Measurements from ENCODE around the gene OVOL2. TPM values are rescaled to one million over a fixed set of nuclear protein-coding genes. Genes with fewer than 3 reads are reported as not detected.
A peak's percentile ranks its signal among the peaks of the same experiment; 100 is the strongest.

Gene OVOL2
- total RNA-seq, 1 donor from 2014 or later, result not detected

DNA sequence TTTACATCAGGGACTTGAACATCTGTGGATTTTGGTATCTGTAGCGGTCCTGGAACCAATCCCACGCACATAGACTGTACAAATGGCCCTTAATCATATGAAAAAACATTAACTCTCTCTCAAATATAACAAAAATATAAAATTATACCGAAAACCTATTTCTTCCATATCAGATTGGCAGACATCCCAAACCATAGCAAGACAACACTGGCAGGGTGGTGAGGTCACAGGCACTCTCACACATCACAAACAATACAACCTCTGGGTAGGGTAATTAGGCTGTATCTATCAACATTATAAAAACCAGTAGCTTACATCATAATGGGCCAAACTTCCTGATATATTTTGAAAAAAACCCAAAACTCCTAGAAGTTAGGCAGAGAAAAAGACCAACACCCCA lies 40.9 kb downstream of the OVOL2 start:
- DNase-seq (ENCODE audit: low read depth), result no peak

DNA sequence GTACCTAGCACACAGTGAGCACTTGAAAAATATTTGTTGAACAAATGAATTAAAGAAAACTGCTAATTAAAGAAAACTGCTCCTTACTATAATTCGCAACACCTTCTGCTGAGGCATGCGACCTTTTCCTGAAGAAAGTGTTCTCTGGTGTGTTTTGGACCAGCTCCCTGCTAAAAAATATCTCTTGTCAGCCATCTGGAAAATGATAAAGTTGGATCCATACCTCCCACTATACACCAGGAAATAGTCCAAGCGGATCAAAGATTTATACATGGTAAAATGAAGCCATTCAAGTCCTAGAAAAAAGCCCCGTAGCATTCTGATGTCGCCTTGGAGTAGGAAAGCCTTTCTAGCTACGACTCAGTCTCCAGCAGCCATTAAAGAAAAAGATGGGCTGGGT lies 43.3 kb downstream of the OVOL2 start:
- DNase-seq (ENCODE audit: low read depth), result no peak

DNA sequence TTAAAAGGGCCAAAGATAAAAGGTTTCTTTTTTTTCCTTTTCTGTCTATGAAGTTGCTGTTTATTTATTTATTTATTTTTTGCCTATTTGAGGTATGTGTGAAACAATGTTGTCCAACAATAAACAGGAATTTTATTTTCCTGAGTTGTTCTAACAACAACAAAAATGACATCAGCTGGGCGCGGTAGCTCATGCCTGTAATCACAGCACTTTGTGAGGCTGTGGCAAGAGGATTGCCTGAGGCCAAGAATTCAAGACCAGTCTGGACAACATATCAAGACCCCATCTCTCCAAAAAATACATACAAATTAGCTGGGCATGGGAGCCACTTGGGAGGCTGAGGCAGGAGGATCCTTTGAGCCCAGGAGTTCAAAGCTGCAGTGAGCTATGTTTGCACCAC lies 44.8 kb downstream of the OVOL2 start:
- DNase-seq (ENCODE audit: low read depth), result no peak

DNA sequence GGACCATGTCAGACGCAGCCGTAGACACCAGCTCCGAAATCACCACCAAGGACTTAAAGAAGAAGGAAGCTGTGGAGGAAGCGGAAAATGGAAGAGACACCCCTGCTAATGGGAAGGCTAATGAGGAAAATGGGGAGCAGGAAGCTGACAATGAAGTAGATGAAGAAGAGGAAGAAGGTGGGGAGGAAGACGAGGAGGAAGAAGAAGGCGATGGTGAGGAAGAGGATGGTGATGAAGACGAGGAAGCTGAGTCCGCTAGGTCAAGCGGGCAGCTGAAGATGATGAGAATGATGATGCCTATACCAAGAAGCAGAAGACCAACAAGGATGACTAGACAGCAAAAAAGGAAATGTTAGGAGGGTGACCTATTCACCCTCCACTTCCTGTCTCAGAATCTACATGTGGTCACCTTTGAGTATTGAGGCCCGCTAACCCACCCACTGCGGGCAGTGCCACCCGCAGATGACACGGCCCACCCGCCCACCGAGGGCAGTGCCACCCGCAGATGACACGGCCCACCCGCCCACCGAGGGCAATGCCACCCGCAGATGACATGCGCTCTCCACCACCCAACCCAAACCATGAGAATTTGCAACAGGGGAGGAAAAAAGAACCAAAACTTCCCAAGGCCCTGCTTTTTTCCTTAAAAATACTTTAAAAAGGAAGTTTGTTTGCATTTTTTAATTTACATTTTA lies 45.6 kb downstream of the OVOL2 start:
- DNase-seq (ENCODE audit: low read depth), result no peak

DNA sequence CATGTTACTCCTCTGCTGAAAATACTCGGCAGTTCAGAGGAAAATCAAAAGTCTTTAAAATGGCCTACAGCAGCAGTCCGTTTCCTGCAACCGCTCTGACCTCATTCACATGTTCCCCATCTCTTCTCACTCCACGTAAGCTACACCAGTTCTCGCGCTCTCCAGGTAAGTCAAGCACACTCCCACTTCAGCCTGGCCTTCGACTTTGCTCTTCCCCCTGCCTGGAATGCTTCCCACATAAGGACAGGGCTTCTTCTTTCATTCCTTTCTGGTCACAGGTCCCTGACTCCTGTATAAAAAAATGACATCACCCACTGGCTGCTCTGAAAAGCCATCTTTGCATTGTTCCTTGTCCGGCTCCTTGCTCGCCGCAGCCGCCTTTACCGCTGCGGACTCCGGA lies 46.2 kb downstream of the OVOL2 start:
- no peak for DNase-seq (ENCODE audit: low read depth)

DNA sequence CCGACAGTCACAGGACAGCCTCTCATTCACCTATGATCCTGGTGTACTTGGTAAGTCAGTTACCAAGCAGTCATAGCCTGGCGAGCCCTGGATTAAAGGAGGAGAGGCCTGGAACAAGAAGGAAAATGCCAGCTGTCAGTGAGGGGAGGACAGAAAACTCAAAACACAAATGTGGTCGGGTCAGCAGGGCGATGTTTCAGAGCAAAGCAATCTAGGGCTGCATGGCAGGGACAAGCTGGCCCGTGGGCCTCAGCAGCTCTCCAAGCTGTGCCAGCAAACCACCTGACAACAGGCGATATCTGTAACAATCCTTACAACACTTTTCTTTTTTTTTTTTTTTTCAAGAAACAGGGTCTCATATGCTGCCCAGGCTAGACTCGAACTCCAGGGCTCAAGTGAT lies 48.6 kb downstream of the OVOL2 start:
- DNase-seq (ENCODE audit: low read depth), result peak; percentile 84

DNA sequence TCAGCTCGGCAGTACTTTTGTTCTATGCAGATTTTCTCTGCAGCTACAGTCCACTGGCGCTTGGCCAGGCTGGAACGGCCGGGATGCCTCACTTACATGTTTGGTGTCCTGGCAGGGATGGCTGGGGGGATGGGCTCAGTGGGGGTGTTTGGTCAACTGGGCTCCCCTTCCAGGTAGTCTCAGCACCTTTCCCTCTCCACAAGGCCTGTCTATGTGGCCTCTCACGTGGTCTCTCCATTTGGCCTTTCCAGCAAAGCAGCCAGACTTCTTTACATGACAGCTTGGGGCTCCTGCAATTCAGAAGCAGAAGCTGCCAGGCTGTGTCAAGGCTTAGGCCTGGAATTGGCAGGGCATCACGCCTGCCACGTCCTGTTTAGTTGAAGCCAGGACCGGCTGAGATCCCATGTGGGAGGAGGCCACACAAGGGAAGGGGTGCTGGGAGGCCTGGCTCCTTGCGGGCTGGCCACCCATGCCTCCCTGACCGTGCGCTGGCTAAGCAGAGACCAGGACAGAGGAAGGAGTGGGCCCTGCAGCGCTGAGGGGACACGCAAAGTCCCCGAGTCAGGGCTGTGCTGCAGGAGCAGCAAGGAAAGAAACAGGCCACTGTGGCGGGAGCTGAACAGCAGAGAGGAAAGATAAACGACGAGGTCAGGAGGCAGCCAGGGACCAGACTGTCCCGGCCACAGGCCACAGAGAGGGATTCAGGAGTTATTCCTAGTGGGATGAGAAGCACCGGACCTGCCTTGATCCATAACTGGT lies 50.0 kb downstream of the OVOL2 start:
- peak; percentile 19 for DNase-seq (ENCODE audit: low read depth)

DNA sequence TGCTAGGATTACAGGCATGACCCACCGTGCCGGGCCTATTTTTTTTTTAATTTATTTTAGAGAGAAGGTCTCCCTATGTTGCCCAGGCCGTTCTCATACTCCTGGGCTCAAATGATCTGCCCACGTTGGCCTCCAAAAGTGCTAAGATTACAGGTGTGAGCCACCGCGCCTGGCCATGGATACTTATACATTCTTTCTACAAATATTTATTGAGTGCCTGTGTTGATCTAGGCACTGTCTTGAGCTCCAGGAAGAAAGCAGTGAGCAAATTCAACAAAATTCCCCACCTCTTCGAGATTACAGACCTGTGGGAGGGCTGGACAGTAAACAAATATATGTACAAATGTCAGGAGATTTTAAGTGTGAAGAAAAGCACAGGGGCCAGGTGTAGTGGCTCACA lies 51.0 kb downstream of the OVOL2 start:
- no peak for DNase-seq (ENCODE audit: low read depth)

DNA sequence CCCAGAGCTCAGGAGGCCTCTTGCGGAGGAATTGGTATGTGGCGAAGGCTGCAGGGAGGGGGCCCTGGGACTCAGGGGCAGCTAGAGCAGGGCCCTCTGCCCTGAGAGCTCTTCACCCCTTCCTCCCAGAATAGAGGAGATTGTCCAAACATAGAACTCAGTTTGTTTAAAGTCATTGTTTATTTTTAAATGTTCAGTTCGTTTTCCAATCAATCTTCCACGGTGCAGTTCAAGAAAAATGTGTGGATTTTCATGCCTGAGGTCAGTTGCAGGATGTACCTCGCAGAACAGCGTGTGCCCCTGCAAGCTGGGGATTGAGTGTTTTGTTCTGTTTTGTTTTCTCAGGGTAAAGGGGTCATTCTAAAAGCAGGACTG lies 51.7 kb downstream of the OVOL2 start:
- no peak for DNase-seq (ENCODE audit: low read depth)

DNA sequence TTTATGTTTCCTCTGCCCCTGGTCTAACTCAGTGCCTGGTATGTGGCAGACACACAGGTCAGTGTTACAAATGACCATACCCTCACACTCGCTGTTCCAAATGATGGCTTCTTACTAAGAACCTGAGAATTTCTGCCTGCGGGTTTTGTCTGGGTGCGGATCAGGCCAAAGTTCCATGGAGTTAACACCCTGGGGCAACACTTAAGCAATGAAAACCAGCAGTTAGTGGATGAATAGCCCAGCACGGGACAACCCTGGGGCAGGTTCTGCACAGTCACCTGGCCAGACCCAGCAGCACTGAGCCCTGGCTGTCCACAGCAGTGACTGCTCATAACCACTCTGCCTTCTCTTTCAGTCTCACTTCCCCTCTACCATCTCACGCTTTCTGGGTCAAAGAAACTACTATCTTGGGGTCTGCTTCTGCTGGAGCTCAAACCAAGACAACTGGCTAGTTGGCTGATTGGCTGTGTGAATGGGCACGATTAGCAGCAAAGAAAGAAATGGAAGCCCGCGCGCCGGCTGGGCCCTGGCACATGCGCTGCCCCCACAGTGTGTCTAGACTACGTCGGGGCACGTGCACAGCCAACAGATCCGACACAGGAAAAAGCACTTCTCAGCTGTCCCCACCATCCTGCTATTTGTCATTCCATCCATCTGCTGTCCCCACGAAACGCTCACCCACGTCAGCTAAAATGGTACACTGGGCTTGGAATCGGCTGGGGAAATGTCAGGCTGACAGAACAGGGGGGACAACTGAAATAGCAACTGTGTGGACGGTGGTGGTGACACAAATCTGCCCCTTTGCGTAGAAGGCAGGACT lies 52.3 kb downstream of the OVOL2 start:
- peak; percentile 69 for DNase-seq (ENCODE audit: low read depth)

DNA sequence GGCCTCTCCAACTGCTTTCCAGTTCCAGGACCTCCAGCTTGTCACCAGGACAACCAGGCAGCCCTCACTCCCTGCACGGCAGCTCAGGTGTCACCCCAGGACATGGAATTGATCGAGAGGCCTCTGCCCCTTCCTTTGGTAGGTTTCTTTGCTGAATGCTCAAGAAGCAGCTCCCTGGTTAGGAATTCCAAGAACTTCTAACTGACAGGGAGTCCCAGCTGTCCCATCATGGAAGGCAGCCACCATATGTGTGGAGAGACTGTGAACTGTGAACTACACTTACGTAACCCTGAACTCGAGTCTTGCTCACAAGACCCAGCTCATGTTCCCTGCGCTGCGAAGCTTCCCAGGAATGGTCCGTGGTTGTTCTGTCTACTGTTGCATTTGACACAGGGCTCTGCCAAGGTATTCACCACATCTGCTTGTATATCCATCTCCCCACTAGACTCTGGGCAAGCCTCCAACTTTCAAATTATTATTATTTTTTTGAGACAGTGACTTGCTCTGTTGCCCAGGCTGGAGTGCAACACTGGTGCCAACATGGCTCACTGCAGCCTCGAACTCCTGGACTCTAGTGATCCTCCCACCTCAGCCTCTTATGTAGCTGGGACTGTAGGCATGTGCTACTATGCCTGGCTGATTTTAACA lies 53.2 kb downstream of the OVOL2 start:
- DNase-seq (ENCODE audit: low read depth), result peak; percentile 82

DNA sequence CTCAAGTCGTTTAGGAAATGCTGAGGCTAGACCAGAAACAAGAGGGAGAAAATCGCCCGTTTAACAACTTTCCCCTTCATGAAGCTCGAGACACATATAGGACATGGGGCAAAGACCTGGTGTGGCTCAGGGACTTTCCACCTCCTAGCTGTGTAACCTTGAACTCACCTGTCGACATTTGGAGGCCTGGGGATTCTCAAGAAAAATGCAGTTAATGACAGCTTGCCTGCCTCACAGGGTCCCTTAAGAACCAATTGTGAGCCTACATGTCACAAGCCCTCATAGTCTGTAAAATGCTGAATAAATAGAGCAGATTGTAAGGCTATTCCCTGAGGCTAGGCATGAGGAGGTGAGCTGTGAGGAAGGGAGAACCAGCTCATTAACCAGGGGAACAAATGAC lies 53.8 kb downstream of the OVOL2 start:
- DNase-seq (ENCODE audit: low read depth), result no peak

DNA sequence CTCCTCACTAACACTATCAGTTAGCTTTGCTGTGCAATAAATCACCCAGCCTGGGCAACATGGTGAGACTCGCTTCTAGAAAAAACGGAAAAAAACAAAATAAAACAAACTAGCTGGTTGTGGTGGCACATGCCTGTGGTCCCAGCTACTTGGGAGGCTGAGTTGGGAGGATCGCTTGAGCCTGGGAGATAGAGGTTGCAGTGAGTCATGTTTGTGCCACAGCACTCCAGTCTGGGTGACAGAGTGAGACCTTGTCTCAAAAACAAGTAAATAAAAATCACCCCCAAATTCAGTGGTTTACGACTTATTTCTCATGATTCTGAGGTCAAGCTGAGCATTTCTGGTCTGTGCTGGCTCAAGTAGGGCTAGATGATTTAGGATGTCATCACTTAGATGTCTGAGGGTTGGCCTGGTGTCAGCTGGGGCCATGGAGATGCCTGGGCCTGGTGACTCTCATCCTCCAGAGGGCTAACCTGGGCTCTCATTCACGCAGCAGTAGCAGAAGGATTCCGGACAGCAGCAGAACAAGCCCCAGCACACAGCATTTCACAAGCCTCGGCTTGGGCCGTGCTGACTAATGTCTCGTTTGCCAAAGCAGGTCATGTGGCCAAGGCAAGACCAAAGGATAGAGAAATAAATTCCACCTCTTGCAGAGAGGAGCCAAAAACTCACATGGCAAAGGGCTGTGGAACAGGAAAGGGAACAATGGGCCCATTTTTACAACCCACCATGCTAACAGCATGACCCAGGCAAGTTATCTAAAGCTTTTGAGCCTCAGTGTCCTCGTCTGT lies 56.4 kb downstream of the OVOL2 start:
- peak; percentile 72 for DNase-seq (ENCODE audit: low read depth)

DNA sequence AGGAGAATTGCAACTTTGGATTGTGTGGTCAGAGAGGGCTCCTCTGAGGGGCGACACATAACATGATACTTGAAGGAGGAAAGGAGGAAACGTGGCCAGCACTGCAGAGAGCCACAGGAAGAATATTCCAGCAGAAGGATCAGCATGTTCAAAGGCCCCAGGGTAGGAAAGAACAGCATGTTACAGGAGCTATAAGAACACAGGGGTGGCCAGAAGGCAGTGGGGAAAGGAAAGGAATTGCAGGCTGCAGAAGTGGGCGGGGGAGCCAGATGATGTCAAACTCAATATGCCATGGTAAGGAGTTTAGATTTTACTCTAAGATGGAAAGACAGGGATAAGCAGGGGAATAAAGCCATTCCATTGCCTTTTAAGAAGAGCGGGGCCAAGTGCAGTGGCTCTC lies 58.1 kb downstream of the OVOL2 start:
- no peak for DNase-seq (ENCODE audit: low read depth)

DNA sequence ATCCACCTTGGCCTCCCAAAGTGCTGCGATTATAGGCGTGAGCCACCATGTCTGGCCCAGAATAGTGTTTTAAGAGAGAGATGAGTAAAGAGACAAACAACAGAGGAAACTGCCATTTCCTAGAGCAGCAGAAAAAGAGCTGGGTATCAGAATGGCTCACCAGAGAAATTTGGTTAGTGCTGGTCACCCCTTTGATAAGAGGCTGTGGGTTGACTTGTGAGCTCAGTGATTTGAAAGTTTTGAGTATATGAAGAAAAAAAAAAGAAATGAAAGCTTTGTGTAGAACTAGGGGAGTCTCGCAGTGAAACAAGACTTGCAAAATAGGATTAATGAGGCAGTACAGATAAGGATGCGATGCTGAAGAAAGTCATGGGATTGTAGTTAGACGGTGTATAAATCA lies 59.3 kb downstream of the OVOL2 start:
- no peak for DNase-seq (ENCODE audit: low read depth)

DNA sequence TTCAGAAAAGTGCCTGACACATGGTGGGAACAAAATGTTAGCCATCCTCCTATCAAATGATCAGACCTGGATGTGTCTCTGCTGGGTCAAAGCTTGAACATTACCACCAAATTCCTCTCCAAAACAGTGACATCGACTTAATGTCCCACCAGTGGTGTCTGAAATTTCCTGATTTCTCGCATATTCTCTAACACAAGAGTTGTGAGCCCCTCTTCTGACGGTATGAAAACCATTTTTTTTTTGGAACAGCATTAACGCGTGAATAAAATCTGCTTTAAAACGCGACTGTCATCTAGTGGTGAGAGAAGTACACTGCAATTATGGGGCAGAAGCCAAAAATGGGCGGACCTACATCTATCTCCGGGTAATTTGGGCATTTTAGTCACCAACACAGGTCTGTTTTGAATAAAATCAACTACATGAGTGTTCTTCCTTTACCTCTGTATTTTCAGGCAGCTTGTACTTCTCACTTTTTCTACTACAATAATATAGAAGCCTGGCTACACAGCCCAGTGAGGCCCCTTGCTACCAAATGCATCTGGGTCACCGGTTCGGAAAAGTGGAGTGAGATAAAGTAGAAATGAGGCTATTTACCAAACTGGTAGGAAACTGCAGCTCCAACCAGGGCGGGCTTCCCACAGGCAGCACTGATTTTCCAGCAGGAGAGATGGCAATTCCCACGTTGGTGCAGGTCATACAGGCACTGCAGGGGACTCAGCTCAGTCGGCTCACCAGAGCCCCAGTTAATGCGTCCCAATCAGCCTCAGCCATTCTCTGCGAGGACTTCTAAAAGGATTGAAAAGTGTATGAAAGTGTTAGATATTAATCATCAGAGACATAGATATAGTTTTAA lies 61.5 kb downstream of the OVOL2 start:
- DNase-seq (ENCODE audit: low read depth), result peak; percentile 71

DNA sequence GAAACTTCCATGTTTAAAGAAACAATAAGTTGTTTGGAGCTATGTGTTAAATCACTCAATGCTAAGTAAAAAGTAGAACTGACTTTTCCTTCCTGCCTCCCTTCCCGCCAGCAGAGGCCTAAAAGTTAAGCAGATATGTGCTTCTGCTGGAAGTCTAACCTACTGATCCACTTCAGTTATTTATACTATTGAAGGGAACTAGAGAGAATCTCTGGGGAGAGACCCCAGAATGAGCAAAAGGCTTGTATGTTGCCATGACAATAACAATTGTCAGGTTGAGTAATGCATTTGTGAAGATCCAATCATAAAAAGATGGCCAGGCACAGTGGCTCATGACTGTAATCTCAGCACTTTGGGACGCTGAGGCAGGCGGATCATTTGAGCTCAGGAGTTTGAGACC lies 64.2 kb downstream of the OVOL2 start:
- DNase-seq (ENCODE audit: low read depth), result no peak

DNA sequence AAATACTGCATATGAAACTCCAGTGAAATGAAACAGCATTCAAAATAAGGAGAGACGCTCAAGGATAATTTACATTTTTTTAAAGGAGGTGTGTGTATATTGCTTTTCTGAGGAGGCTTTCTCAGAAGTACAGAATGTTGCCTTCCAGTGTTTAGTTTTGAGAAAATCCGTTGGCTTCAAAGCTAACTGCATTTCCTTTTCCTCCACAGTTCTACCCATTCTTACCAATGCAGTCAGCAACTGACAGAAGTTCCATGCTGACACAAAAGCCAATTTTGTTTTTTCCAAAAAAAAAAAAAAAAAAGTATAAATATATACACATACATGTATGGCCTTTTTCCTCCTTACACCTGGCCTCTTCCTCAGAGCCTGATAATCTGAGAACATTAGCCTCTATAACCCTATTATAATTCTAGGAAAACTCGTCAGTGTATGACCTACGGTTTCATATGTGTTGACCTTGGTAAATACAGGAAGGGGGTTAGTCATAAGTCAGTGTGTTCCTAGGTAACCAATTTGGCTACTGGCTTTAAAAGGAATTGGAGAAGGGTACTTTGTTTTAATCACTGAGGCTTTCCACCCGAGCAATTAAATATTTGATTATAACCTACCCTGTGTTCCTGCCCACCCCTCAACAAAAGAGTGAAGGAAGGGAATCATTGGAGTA lies 64.7 kb downstream of the OVOL2 start:
- DNase-seq (ENCODE audit: low read depth), result no peak

DNA sequence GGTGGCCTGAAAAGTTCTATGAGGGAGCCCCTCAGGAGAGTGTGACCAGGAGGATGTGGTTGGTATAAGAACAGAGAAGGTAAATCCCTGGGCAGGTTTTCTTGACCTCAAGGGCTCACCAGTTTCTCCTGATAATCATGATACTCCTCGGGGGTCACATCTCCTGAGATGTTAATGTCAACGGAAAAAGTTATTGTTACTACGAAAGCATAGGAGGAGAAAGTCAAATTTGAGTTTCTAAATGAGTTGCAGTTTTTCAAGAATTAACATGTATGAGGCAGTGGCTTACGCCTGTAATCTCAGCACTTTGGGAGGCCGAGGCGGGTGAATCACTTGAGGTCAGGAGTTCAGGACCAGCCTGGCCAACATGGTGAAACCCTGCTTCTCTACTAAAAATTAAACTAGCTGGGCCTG lies 65.5 kb downstream of the OVOL2 start:
- DNase-seq (ENCODE audit: low read depth), result no peak
